ENCODE measurements around the gene KXD1. TPM values are rescaled to one million over a fixed set of nuclear protein-coding genes. Genes with fewer than 3 reads are reported as not detected.

The KXD1 gene
- total RNA-seq, 1 donor from 2014 or later = 73.9 TPM

- no peak for DNase-seq (ENCODE audit: extremely low spot score, unreplicated experiment)
- Mint-ChIP-seq H3K27me3 (no peaks in the 10 kb centered on the region), H3K27ac (no peak overlapping the region), H3K4me1 (ENCODE audit: unreplicated experiment) (no peaks in the 10 kb centered on the region), H3K4me3 (no peak overlapping the region), H3K9me3 (no peaks in the 10 kb centered on the region), H3K36me3 (peaks cover 5% of the 10 kb centered on the region)
- TF ChIP-seq, protein P1, sequence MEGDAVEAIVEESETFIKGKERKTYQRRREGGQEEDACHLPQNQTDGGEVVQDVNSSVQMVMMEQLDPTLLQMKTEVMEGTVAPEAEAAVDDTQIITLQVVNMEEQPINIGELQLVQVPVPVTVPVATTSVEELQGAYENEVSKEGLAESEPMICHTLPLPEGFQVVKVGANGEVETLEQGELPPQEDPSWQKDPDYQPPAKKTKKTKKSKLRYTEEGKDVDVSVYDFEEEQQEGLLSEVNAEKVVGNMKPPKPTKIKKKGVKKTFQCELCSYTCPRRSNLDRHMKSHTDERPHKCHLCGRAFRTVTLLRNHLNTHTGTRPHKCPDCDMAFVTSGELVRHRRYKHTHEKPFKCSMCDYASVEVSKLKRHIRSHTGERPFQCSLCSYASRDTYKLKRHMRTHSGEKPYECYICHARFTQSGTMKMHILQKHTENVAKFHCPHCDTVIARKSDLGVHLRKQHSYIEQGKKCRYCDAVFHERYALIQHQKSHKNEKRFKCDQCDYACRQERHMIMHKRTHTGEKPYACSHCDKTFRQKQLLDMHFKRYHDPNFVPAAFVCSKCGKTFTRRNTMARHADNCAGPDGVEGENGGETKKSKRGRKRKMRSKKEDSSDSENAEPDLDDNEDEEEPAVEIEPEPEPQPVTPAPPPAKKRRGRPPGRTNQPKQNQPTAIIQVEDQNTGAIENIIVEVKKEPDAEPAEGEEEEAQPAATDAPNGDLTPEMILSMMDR (conservative IDR thresholded peaks at IDR 0.05) = no peak
Measured at GRCh38 chr19:18531485-18531884, 26.2 kb upstream of the KXD1 start.

DNA sequence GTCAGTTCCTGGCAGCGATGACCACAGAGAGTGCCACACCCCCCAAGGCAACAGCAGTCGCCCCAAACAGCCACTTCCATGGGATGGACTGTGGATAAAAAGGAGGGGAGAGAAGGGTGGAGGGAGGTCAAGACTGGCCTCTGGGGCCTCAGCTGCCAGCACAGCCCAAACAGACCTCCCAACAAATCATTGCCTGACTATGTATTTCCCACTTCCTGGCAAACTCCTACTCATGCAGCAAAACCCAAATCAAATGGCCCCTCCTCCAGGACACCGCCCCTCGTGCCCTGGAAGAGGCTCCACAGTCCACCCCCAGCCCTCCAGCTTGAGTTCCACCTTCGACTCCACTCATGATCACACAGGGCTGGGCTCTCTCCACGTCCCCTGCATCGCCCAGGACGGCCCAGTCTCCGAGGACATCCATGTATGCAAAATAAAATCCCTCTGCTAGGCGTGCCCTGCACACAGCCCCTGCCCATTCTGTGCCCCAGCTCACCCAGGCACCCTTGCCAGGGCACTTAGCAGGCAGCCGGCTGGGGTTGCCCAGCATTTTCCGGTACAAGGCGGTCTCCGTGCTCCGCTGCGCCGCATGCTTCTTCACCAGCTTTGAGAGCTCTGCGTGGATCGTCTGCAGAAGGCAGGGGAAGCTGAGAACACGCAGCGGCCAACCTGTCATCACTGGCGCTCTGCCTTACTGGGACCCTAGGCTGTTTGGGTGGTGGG is 25.3 kb upstream of the KXD1 start:
- H3K27me3 Mint-ChIP-seq = no peaks in the 10 kb centered on the region
- no peaks in the 10 kb centered on the region for H3K9me3 Mint-ChIP-seq
- no peak overlapping the region for H3K4me3 Mint-ChIP-seq
- TF ChIP-seq, protein P1 (conservative IDR thresholded peaks at IDR 0.05) = no peak
- H3K27ac Mint-ChIP-seq = no peak overlapping the region
- H3K4me1 Mint-ChIP-seq (ENCODE audit: unreplicated experiment) = no peaks in the 10 kb centered on the region
- no peak for DNase-seq (ENCODE audit: extremely low spot score, unreplicated experiment)
- peaks cover 8% of the 10 kb centered on the region for H3K36me3 Mint-ChIP-seq

DNA sequence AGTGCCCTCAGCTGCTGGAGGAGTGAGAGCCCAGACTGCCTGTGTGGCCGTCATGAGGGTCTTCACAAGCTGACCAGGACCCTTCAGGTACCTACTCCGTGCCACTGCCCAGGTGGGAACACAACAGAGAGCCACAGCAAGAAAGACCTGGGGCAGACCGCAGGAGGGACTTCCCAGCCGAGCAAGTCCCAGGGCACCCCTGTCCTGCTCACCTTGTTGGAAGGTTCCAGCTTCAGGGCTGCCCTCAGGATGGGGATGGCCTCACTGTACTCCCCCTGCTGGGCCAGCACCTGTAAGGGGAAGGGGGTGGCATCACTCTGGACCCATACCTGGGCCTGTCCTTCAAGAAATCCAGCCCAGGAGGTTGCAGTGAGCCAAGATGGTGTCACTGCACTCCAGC is 24.6 kb upstream of the KXD1 start:
- no peak for DNase-seq (ENCODE audit: extremely low spot score, unreplicated experiment)
- Mint-ChIP-seq H3K27ac (no peak overlapping the region), H3K4me3 (no peak overlapping the region), H3K4me1 (ENCODE audit: unreplicated experiment) (no peaks in the 10 kb centered on the region), H3K27me3 (no peaks in the 10 kb centered on the region), H3K36me3 (peaks cover 8% of the 10 kb centered on the region), H3K9me3 (no peaks in the 10 kb centered on the region)
- TF ChIP-seq, protein P1 (conservative IDR thresholded peaks at IDR 0.05) = no peak

GRCh38 chr19:18536475-18536874 is 21.2 kb upstream of the KXD1 start:
- peak overlapping the region; percentile 20 for H3K4me3 Mint-ChIP-seq
- no peak overlapping the region for H3K27ac Mint-ChIP-seq
- DNase-seq (ENCODE audit: extremely low spot score, unreplicated experiment) = no peak
- H3K4me1 Mint-ChIP-seq (ENCODE audit: unreplicated experiment) = no peaks in the 10 kb centered on the region
- peaks cover 8% of the 10 kb centered on the region for H3K36me3 Mint-ChIP-seq
- H3K9me3 Mint-ChIP-seq = no peaks in the 10 kb centered on the region
- no peaks in the 10 kb centered on the region for H3K27me3 Mint-ChIP-seq
- TF ChIP-seq, protein P1 (conservative IDR thresholded peaks at IDR 0.05) = no peak

DNA sequence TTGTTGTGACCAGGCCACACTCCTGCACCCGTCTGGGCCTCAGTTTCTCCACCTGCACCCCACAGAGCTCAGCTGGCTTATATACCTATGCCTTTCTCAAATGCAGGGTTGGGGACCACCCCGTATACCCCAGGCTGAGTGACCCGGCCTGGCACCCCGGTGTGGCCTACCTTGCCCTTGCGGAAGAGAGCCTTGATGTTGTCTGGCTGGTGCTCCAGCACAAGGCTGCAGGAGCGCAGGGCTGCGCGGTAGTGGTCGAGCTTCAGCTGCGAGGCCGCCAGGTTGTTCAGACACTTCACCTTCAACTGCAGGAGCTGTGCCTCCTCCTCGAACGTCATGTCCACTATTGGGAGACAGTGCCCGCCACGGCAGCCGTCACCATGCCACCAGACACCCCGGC is 20.2 kb upstream of the KXD1 start:
- no peaks in the 10 kb centered on the region for H3K9me3 Mint-ChIP-seq
- no peak overlapping the region for H3K4me3 Mint-ChIP-seq
- no peak for DNase-seq (ENCODE audit: extremely low spot score, unreplicated experiment)
- H3K4me1 Mint-ChIP-seq (ENCODE audit: unreplicated experiment) = no peaks in the 10 kb centered on the region
- no peak overlapping the region for H3K27ac Mint-ChIP-seq
- no peaks in the 10 kb centered on the region for H3K27me3 Mint-ChIP-seq
- TF ChIP-seq, protein P1 (conservative IDR thresholded peaks at IDR 0.05) = no peak
- peaks cover 8% of the 10 kb centered on the region for H3K36me3 Mint-ChIP-seq
